SU-DHL-6 (cell line): Measurements from ENCODE around the gene FAM209A.

Experiments
- H2AFZ ChIP-seq: fragments of 200-600 bp; sonication (generic); 2 replicates; pipeline ENCODE4 v1.6.1; 2014; ENCODE audit warnings: low read depth, mild to moderate bottlenecking, moderate library complexity, mixed read lengths, antibody characterized with exemption, low read length; ENCODE audit not compliant: severe bottlenecking
- H3F3A ChIP-seq: fragments of 200-600 bp; shearing (Covaris generic); 2 replicates; pipeline ENCODE4 v1.6.0; 2016; ENCODE audit warnings: antibody characterized with exemption, mild to moderate bottlenecking; ENCODE audit not compliant: insufficient read depth
- H3K27ac ChIP-seq: fragments of 200-600 bp; sonication (generic); 2 replicates; pipeline ENCODE4 v1.5.1; 2016; ENCODE audit warnings: low read depth, mild to moderate bottlenecking, low read length, moderate library complexity, mixed read lengths
- H3K27me3 ChIP-seq: fragments of 200-600 bp; sonication (generic), shearing (Covaris generic); 2 replicates; pipeline ENCODE4 v1.6.0; 2014; ENCODE audit warnings: mild to moderate bottlenecking, low read length
- H3K36me3 ChIP-seq: fragments of 200-600 bp; sonication (generic); 2 replicates; pipeline ENCODE4 v1.6.1; 2014; ENCODE audit warnings: mild to moderate bottlenecking, low read length, mixed read lengths
- H3K4me2 ChIP-seq: fragments of 300-600, 200-600 bp; shearing (Covaris generic), sonication (generic); 2 replicates; pipeline ENCODE4 v1.6.0; 2014; ENCODE audit warnings: low read length, low read depth, mild to moderate bottlenecking; ENCODE audit not compliant: poor library complexity, severe bottlenecking
- H3K4me3 ChIP-seq: fragments of 200-600 bp; sonication (generic); 2 replicates; pipeline ENCODE4 v1.5.1; 2014; ENCODE audit warnings: antibody characterized with exemption, low read length, mild to moderate bottlenecking, mixed read lengths; ENCODE audit not compliant: insufficient read depth, poor library complexity, severe bottlenecking
- H3K79me2 ChIP-seq: fragments of 200-600 bp; sonication (generic); 2 replicates; pipeline ENCODE4 v1.6.1; 2014; ENCODE audit warnings: mild to moderate bottlenecking, low read length, moderate library complexity; ENCODE audit not compliant: insufficient read depth
- H3K9ac ChIP-seq: fragments of 200-600 bp; sonication (generic); 2 replicates; pipeline ENCODE4 v1.7.0; 2014; ENCODE audit warnings: mild to moderate bottlenecking, low read length
- H3K9me2 ChIP-seq: fragments of 200-600 bp; sonication (generic); replicated peaks from 2 replicates; pipeline ENCODE4 v1.6.1; 2014; ENCODE audit warnings: low read length; ENCODE audit not compliant: insufficient read depth
- H3K9me3 ChIP-seq: fragments of 200-600 bp; sonication (generic); 2 replicates; pipeline ENCODE4 v1.6.1; 2014; ENCODE audit warnings: low read length, mixed read lengths; ENCODE audit not compliant: insufficient read depth
- H4K20me1 ChIP-seq: fragments of 200-600 bp; sonication (generic); 2 replicates; pipeline ENCODE4 v1.6.1; 2014; ENCODE audit warnings: low read depth, mild to moderate bottlenecking, antibody characterized with exemption, low read length, moderate library complexity, mixed read lengths
- EZH2phosphoT487 ChIP-seq: fragments of 200-600 bp; sonication (generic), shearing (Covaris generic); conservative IDR thresholded peaks from 2 replicates; pipeline ENCODE4 v1.6.1; 2018; ENCODE audit warnings: mild to moderate bottlenecking, antibody characterized with exemption, low read length, moderate library complexity, mixed read lengths
- TF ChIP-seq, protein P1 (sequence below): fragments of 200-600 bp; sonication (generic); IDR thresholded peaks from one replicate; pipeline ENCODE4 v1.5.1; 2017; ENCODE audit warnings: antibody characterized with exemption, mild to moderate bottlenecking, low read length, moderate library complexity; ENCODE audit not compliant: insufficient read depth, poor library complexity, severe bottlenecking

Gene FAM209A

GRCh38 chr20:56516631-56517030 is 7.9 kb upstream of the FAM209A start:
- no peak overlapping the region for H3K9ac ChIP-seq
- no peak for TF ChIP-seq EZH2phosphoT487
- TF ChIP-seq, protein P1, sequence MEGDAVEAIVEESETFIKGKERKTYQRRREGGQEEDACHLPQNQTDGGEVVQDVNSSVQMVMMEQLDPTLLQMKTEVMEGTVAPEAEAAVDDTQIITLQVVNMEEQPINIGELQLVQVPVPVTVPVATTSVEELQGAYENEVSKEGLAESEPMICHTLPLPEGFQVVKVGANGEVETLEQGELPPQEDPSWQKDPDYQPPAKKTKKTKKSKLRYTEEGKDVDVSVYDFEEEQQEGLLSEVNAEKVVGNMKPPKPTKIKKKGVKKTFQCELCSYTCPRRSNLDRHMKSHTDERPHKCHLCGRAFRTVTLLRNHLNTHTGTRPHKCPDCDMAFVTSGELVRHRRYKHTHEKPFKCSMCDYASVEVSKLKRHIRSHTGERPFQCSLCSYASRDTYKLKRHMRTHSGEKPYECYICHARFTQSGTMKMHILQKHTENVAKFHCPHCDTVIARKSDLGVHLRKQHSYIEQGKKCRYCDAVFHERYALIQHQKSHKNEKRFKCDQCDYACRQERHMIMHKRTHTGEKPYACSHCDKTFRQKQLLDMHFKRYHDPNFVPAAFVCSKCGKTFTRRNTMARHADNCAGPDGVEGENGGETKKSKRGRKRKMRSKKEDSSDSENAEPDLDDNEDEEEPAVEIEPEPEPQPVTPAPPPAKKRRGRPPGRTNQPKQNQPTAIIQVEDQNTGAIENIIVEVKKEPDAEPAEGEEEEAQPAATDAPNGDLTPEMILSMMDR: no peak
- H2AFZ ChIP-seq: no peak overlapping the region
- no peak overlapping the region for H3K4me2 ChIP-seq
- H4K20me1 ChIP-seq: no peaks in the 10 kb centered on the region
- no peak overlapping the region for H3K27ac ChIP-seq
- H3K9me3 ChIP-seq: peaks cover 5% of the 10 kb centered on the region
- H3K27me3 ChIP-seq: no peaks in the 10 kb centered on the region
- H3K9me2 ChIP-seq: no peaks in the 10 kb centered on the region
- peaks cover 20% of the 10 kb centered on the region for H3K36me3 ChIP-seq
- H3K4me3 ChIP-seq: no peak overlapping the region
- H3K79me2 ChIP-seq: no peaks in the 10 kb centered on the region
- no peaks in the 10 kb centered on the region for H3F3A ChIP-seq

DNA sequence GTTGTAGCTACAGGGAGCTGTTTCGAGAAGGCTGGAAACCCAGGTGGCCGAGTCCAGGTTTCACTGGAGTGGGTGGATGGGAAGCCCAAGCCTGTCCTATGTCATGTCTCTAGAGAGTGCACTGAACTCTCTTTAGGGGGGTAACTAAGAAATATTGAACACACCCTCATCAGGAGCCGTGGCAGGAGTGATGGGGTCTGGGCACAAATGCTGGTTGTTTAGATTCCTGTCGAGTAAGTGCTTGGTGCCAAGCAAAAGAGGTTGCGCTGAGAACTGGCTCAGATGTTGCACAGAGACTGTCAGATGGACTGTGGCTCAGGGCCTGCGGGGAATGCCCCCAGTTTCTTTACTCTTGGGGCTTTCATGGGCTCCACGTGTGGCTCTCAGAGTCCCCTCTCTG is 7.3 kb upstream of the FAM209A start:
- peaks cover 5% of the 10 kb centered on the region for H3K9me3 ChIP-seq
- no peak overlapping the region for H3K27ac ChIP-seq
- TF ChIP-seq EZH2phosphoT487: no peak
- TF ChIP-seq, protein P1: no peak
- peaks cover 20% of the 10 kb centered on the region for H3K36me3 ChIP-seq
- H3K9ac ChIP-seq: no peak overlapping the region
- no peaks in the 10 kb centered on the region for H3K27me3 ChIP-seq
- H3K9me2 ChIP-seq: no peaks in the 10 kb centered on the region
- no peaks in the 10 kb centered on the region for H3K79me2 ChIP-seq
- H3F3A ChIP-seq: no peaks in the 10 kb centered on the region
- H3K4me3 ChIP-seq: no peak overlapping the region
- H3K4me2 ChIP-seq: no peak overlapping the region
- no peak overlapping the region for H2AFZ ChIP-seq
- no peaks in the 10 kb centered on the region for H4K20me1 ChIP-seq

- H3K36me3 ChIP-seq: peaks cover 20% of the 10 kb centered on the region
- H3K27me3 ChIP-seq: no peaks in the 10 kb centered on the region
- H3K4me3 ChIP-seq: no peak overlapping the region
- H3K79me2 ChIP-seq: no peaks in the 10 kb centered on the region
- H3K4me2 ChIP-seq: no peak overlapping the region
- TF ChIP-seq, protein P1: no peak
- no peak for TF ChIP-seq EZH2phosphoT487
- no peaks in the 10 kb centered on the region for H4K20me1 ChIP-seq
- H3K9me2 ChIP-seq: no peaks in the 10 kb centered on the region
- no peak overlapping the region for H3K9ac ChIP-seq
- H3F3A ChIP-seq: no peaks in the 10 kb centered on the region
- H3K27ac ChIP-seq: no peak overlapping the region
- H2AFZ ChIP-seq: no peak overlapping the region
- peaks cover 5% of the 10 kb centered on the region for H3K9me3 ChIP-seq
Measured at GRCh38 chr20:56517641-56518040, 6.9 kb upstream of the FAM209A start.
